OCI-LY3 (cell line): ENCODE results near the gene CD6.

Source experiments
- H2AFZ ChIP-seq: fragments of 200-600, 300-600 bp; shearing (Covaris generic); 2 replicates; pipeline ENCODE4 v1.6.0; 2014; ENCODE audit warnings: antibody characterized with exemption, low read depth, low read length
- H3K27ac ChIP-seq: fragments of 200-600, 300-600 bp; sonication (generic); 2 replicates; pipeline ENCODE4 v1.5.1; 2014; ENCODE audit warnings: mild to moderate bottlenecking, low read length, moderate library complexity, mixed read lengths
- H3K27me3 ChIP-seq: fragments of 200-600, 300-600 bp; sonication (generic); 2 replicates; pipeline ENCODE4 v1.6.1; 2014; ENCODE audit warnings: low read depth, low read length, mixed read lengths
- H3K36me3 ChIP-seq: fragments of 200-600, 300-600 bp; sonication (generic); replicated peaks from 2 replicates; pipeline ENCODE3; 2014; ENCODE audit warnings: low read depth, low read length, mixed read lengths
- H3K4me1 ChIP-seq: fragments of 300-600, 200-600 bp; sonication (generic); 2 replicates; pipeline ENCODE4 v1.6.1; 2014; ENCODE audit warnings: low read length, mixed read lengths
- H3K4me2 ChIP-seq: fragments of 200-600, 300-600 bp; sonication (generic); 2 replicates; pipeline ENCODE4 v1.6.1; 2014; ENCODE audit warnings: low read length, mixed read lengths
- H3K4me3 ChIP-seq: fragments of 300-600, 200-600 bp; sonication (generic); 2 replicates; pipeline ENCODE4 v1.5.1; 2014; ENCODE audit warnings: antibody characterized with exemption, mild to moderate bottlenecking, low read length, moderate library complexity
- H3K79me2 ChIP-seq: fragments of 300-600, 200-600 bp; shearing (Covaris generic); 2 replicates; pipeline ENCODE4 v1.6.1; 2014; ENCODE audit warnings: mild to moderate bottlenecking, low read length, mixed read lengths
- H3K9ac ChIP-seq: fragments of 300-600, 200-600 bp; shearing (Covaris generic); 2 replicates; pipeline ENCODE4 v1.6.0; 2014; ENCODE audit warnings: mild to moderate bottlenecking, low read length, moderate library complexity
- H3K9me3 ChIP-seq: fragments of 200-600, 300-600 bp; shearing (Covaris generic); 2 replicates; pipeline ENCODE4 v1.6.1; 2014; ENCODE audit warnings: low read length, mixed read lengths; ENCODE audit not compliant: insufficient read depth
- H4K20me1 ChIP-seq: fragments of 200-600, 300-600 bp; sonication (generic); 2 replicates; pipeline ENCODE4 v1.6.1; 2016; ENCODE audit warnings: low read length, mixed read lengths; ENCODE audit not compliant: insufficient read depth
- EZH2phosphoT487 ChIP-seq: fragments of 200-600 bp; shearing (Covaris generic); IDR thresholded peaks from 2 replicates; pipeline ENCODE4 v1.6.1; 2018; ENCODE audit warnings: antibody characterized with exemption, mixed run types, low read depth
- TF ChIP-seq, protein P1 (sequence below): fragments of 200-600, 300-600 bp; sonication (generic); IDR thresholded peaks from 2 replicates; pipeline ENCODE4 v1.5.1; 2014; ENCODE audit warnings: antibody characterized with exemption, low read length, low read depth

The CD6 gene

DNA sequence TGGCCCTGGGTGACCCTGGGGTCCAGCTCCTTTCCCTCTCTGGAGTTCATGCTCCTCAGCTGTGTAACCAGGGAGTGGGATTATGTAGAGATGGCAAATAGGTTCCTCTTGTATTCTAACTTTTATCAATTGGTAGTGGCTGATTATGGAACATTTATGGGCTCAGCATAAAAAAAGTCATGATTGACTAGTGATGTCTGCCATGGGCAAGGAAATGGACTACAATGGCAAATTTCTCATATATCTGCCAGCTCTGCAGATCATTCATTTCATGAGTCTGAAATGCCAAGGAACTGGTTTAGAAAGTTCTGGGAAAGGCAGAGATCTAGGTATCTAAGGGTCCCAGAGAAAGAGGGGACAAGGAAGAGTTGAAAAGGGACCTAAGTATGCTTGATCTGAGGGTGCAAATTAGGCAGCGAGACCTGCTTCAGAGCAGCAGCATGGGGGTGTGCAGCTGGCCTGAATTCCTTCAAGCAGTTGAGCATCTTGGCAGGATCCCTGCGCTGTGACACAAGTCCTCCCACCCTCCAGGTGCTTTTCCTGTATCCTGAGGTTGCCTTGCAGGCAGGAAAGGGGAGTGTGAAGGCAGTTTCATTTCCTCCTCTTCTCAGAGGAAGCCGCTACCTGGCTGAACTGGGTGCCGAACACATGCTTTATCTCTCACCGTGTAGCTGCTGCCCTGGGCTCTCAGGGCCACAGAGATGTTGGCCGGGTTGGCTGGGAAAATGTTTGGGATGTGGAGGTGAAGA, 29.9 kb upstream of the CD6 start:
- Histone ChIP-seq H3K27me3 (no peaks in the 10 kb centered on the region), H3K9me3 (no peaks in the 10 kb centered on the region), H3K79me2 (peaks cover 41% of the 10 kb centered on the region), H3K4me3 (no peak overlapping the region), H3K9ac (no peak overlapping the region), H3K27ac (0 out of 2 replicates have a peak overlapping the region, but pooled peaks have one; percentile 3), H4K20me1 (peaks cover 99% of the 10 kb centered on the region), H3K36me3 (peaks cover 89% of the 10 kb centered on the region), H3K4me1 (peaks cover 13% of the 10 kb centered on the region; the same call in 1 of the 2 replicates), H3K4me2 (no peak overlapping the region), H2AFZ (no peak overlapping the region)
- TF ChIP-seq EZH2phosphoT487 = no peak
- TF ChIP-seq, protein P1, sequence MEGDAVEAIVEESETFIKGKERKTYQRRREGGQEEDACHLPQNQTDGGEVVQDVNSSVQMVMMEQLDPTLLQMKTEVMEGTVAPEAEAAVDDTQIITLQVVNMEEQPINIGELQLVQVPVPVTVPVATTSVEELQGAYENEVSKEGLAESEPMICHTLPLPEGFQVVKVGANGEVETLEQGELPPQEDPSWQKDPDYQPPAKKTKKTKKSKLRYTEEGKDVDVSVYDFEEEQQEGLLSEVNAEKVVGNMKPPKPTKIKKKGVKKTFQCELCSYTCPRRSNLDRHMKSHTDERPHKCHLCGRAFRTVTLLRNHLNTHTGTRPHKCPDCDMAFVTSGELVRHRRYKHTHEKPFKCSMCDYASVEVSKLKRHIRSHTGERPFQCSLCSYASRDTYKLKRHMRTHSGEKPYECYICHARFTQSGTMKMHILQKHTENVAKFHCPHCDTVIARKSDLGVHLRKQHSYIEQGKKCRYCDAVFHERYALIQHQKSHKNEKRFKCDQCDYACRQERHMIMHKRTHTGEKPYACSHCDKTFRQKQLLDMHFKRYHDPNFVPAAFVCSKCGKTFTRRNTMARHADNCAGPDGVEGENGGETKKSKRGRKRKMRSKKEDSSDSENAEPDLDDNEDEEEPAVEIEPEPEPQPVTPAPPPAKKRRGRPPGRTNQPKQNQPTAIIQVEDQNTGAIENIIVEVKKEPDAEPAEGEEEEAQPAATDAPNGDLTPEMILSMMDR = no peak

DNA sequence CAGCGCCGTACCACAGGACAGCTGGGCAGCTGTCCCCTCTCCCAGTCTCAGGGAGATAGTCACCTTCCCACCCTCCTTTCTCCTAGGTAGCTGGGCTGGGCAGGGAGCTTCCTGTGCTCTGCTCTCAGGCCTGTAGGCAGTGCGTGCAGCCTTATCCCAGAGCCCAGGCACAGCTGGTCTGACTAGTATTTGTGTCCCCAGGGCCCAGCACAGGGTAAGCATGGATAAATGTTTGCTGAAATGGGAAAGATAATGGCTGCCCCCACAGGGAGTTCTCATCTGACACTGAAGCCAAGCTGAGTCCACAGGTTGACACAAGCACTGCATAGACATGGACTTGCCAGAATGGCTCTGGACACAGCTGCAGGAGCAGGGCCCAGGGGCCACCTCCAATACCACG, 29.3 kb upstream of the CD6 start:
- Histone ChIP-seq H3K27ac (0 out of 2 replicates have a peak overlapping the region, but pooled peaks have one; percentile 3), H3K9ac (no peak overlapping the region), H3K4me2 (no peak overlapping the region), H3K36me3 (peaks cover 89% of the 10 kb centered on the region), H3K4me1 (peaks cover 13% of the 10 kb centered on the region; the same call in 1 of the 2 replicates), H3K27me3 (no peaks in the 10 kb centered on the region), H3K4me3 (no peak overlapping the region), H3K79me2 (peaks cover 47% of the 10 kb centered on the region), H2AFZ (no peak overlapping the region), H3K9me3 (no peaks in the 10 kb centered on the region), H4K20me1 (peaks cover 98% of the 10 kb centered on the region)
- no peak for TF ChIP-seq EZH2phosphoT487
- TF ChIP-seq, protein P1 = no peak

DNA sequence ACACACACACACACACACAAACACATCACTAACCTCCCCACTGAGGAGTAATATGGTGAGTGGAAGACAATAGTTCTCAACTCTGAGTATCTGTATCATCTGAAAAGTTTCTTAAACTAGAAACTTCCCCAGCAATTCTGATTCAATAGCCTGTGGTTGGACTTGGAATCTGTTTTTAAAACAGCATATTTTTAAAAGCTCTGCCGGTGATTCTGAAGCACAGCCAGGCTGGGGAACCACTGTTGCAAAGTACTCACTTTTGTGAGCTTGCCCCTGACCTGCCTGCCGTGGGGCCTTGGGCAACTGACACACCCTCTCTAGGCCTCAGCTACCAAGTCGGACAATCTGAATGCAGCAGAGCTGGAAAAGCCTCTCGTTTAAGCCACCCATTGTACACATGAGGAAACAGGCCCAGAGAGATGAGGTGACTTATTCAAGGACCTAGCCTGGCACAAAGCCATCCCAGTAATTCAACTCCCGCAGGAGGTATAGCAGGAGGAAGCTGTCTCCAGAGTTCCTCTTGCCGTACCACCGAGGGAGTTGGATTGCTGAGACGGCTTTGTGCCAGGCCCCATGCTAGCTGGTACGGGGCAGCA, 28.4 kb upstream of the CD6 start:
- Histone ChIP-seq H4K20me1 (peaks cover 98% of the 10 kb centered on the region), H3K27ac (no peak overlapping the region), H3K79me2 (peaks cover 56% of the 10 kb centered on the region), H3K27me3 (no peaks in the 10 kb centered on the region), H3K9ac (no peak overlapping the region), H3K4me1 (peaks cover 20% of the 10 kb centered on the region), H3K4me3 (no peak overlapping the region), H2AFZ (no peak overlapping the region), H3K36me3 (peaks cover 88% of the 10 kb centered on the region), H3K4me2 (no peak overlapping the region), H3K9me3 (no peaks in the 10 kb centered on the region)
- no peak for TF ChIP-seq EZH2phosphoT487
- TF ChIP-seq, protein P1 = no peak

DNA sequence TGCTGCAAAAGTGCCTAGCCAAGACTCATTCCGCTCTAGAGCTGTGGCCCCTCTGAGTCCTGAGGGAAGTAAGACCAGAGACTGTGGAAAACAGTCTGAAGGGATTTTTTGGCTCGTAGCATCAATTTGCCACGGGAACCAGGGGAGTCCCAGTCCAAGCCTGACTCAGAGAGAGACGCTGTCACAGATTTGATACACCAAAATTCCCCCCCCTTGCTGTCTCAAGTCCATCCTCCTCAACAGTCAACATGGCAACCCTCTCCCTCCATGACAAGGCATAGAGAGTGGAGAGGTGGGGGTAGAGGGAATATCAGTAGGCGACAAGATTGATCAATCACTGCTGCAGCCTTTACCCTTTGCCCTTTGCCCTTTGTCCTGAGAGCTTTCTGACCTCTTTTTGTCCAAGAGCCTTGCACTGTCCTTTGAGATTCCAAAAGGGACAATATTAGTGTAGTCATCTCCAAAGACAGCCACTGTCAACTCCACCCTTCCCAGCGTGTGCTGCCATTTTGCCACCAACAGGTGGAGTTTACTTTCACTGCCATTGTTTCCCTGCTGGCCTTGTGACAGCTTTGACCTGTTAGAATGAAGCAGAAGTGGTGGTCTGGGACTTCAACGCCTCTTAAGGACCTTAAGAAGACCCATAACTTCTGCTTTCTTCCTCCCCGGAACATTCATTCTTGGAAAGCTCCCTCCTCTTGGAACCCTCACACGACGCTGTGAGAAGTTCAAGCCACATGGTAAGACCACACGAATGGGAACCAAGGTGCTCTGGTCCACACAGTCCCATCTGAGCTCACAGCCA, 26.8 kb upstream of the CD6 start:
- TF ChIP-seq EZH2phosphoT487 = no peak
- TF ChIP-seq, protein P1 = peak; percentile 48
- Histone ChIP-seq H3K27me3 (no peaks in the 10 kb centered on the region), H3K4me3 (no peak overlapping the region), H3K27ac (no peak overlapping the region), H2AFZ (no peak overlapping the region), H4K20me1 (peaks cover 97% of the 10 kb centered on the region), H3K36me3 (peaks cover 88% of the 10 kb centered on the region), H3K9me3 (no peaks in the 10 kb centered on the region), H3K9ac (no peak overlapping the region), H3K79me2 (peaks cover 72% of the 10 kb centered on the region), H3K4me2 (no peak overlapping the region), H3K4me1 (peaks cover 33% of the 10 kb centered on the region)
